HepG2 (cell line): ENCODE results near the gene AARS1.
"Not testable (repeated sequence)": the region's sequence is repeated elsewhere in the genome, so short reads cannot be mapped to it uniquely, and the experiment has no call there.

Experiments used
- CTCF ChIP-seq: sonication (generic); formaldehyde crosslinking; IDR thresholded peaks from 2 replicates; pipeline ENCODE4 v1.5.0; 2020; ENCODE audit warnings: mild to moderate bottlenecking, missing genetic modification reagents, moderate library complexity
- KLF11 ChIP-seq: IDR thresholded peaks from 2 replicates; pipeline ENCODE4 v1.6.1; 2016; ENCODE audit warnings: missing compliant biosample characterization
- MYC ChIP-seq: sonication (generic); formaldehyde crosslinking; IDR thresholded peaks from 2 replicates; pipeline ENCODE4 v1.9.0; 2021; ENCODE audit warnings: missing genetic modification reagents, borderline replicate concordance
- POLR2AphosphoS5 ChIP-seq: IDR thresholded peaks from 2 replicates; pipeline ENCODE4 v1.6.1; 2012; ENCODE audit warnings: low read depth, low read length
- SP1 ChIP-seq, 2 experiments: fragments of 450-650 bp in 1 of 2; sonication (generic) in 1 of 2; formaldehyde crosslinking in 1 of 2; IDR thresholded peaks; 2 replicates each; pipeline versions ENCODE4 v1.4.0 to v1.6.1; 2016 to 2020; ENCODE audit warnings: missing genetic modification reagents in 1 of 2
- ZBTB8A ChIP-seq: sonication (generic); formaldehyde crosslinking; IDR thresholded peaks from 2 replicates; pipeline ENCODE4 v1.4.0; 2020; ENCODE audit warnings: mild to moderate bottlenecking, low read depth, missing genetic modification reagents, borderline replicate concordance
- ZFP37 ChIP-seq: sonication (generic); formaldehyde crosslinking; IDR thresholded peaks from 2 replicates; pipeline ENCODE4 v1.4.0; 2020; ENCODE audit warnings: missing genetic modification reagents, borderline replicate concordance
- TF ChIP-seq, protein P1 (sequence below): sonication (generic); formaldehyde crosslinking; IDR thresholded peaks from 2 replicates; pipeline ENCODE4 v1.5.0; 2020; ENCODE audit warnings: mild to moderate bottlenecking, missing genetic modification reagents

DNA sequence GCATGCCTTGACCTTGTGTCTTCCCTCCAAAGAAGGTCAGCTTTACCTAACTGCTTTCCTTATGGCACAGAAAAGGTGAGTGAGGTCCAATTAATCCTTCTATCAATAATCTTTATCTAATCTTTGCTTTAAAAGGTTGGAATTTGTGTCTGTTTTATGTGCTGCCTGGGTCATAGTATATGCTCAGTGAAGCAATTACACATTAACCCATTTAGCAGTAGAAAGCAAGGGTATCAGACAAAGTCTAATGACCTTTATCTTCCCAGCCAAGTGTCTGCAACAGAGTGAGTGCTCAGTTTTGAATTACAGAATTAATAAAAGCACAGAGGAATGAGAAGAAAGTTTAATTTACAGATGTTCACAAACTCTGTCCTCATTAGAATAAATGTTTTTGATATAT is 63.3 kb downstream of the AARS1 start:
- TF ChIP-seq ZFP37 (CRISPR knock-in tag); ZBTB8A (CRISPR knock-in tag); KLF11 (CRISPR knock-in tag); POLR2AphosphoS5; CTCF (CRISPR knock-in tag); MYC (CRISPR knock-in tag); SP1 (IDR thresholded peaks at IDR 0.05); SP1 (CRISPR knock-in tag; IDR thresholded peaks at IDR 0.05): not testable (repeated sequence)
- TF ChIP-seq, protein P1, sequence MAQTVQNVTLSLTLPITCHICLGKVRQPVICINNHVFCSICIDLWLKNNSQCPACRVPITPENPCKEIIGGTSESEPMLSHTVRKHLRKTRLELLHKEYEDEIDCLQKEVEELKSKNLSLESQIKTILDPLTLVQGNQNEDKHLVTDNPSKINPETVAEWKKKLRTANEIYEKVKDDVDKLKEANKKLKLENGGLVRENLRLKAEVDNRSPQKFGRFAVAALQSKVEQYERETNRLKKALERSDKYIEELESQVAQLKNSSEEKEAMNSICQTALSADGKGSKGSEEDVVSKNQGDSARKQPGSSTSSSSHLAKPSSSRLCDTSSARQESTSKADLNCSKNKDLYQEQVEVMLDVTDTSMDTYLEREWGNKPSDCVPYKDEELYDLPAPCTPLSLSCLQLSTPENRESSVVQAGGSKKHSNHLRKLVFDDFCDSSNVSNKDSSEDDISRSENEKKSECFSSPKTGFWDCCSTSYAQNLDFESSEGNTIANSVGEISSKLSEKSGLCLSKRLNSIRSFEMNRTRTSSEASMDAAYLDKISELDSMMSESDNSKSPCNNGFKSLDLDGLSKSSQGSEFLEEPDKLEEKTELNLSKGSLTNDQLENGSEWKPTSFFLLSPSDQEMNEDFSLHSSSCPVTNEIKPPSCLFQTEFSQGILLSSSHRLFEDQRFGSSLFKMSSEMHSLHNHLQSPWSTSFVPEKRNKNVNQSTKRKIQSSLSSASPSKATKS (CRISPR knock-in tag) = not testable (repeated sequence)
